H9 (cell line): ENCODE results near the gene C10orf71. TPM values are rescaled to one million over a fixed set of nuclear protein-coding genes. Genes with fewer than 3 reads are reported as not detected.

Experiments
- DNase-seq: peaks from one replicate; pipeline ENCODE4 v3.0.0-alpha.2; 2017
- H2AFZ ChIP-seq: one replicate; pipeline ENCODE4 v1.6.1; 2013; ENCODE audit warnings: mild to moderate bottlenecking, low read length, control low read depth, moderate library complexity
- H2AK5ac ChIP-seq: 2 replicates; pipeline ENCODE4 v1.6.1; 2013; ENCODE audit warnings: low read length, control low read depth, mixed read lengths; ENCODE audit not compliant: insufficient read length
- H2BK120ac ChIP-seq: one replicate; pipeline ENCODE4 v1.6.1; 2013; ENCODE audit warnings: low read depth, mild to moderate bottlenecking, low read length, control low read depth, inconsistent platforms; ENCODE audit not compliant: poor library complexity, severe bottlenecking
- H2BK12ac ChIP-seq: 2 replicates; pipeline ENCODE4 v1.6.1; 2013; ENCODE audit warnings: low read length, control low read depth, mixed read lengths, low read depth; ENCODE audit not compliant: insufficient read length
- H2BK15ac ChIP-seq: 2 replicates; pipeline ENCODE4 v1.6.1; 2013; ENCODE audit warnings: low read depth, low read length, control low read depth
- H2BK20ac ChIP-seq: one replicate; pipeline ENCODE4 v1.6.1; 2013; ENCODE audit warnings: low read depth, mild to moderate bottlenecking, low read length, control low read depth, inconsistent platforms; ENCODE audit not compliant: poor library complexity, severe bottlenecking
- H2BK5ac ChIP-seq: 2 replicates; pipeline ENCODE4 v1.6.1; 2013; ENCODE audit warnings: low read length, control low read depth, mixed read lengths; ENCODE audit not compliant: insufficient read length
- H3K14ac ChIP-seq: 2 replicates; pipeline ENCODE4 v1.6.1; 2013; ENCODE audit warnings: low read length, control low read depth; ENCODE audit not compliant: insufficient read depth
- H3K18ac ChIP-seq: 2 replicates; pipeline ENCODE4 v1.6.1; 2013; ENCODE audit warnings: low read depth, mild to moderate bottlenecking, mixed read lengths, low read length, control low read depth; ENCODE audit not compliant: insufficient read length
- H3K23ac ChIP-seq: 2 replicates; pipeline ENCODE4 v1.6.1; 2013; ENCODE audit warnings: low read length, control low read depth, mixed read lengths, low read depth; ENCODE audit not compliant: insufficient read length
- H3K23me2 ChIP-seq: 2 replicates; pipeline ENCODE4 v1.6.1; 2013; ENCODE audit warnings: low read depth, mild to moderate bottlenecking, mixed read lengths, low read length, control low read depth; ENCODE audit not compliant: insufficient read length, poor library complexity, severe bottlenecking
- H3K27ac ChIP-seq: 2 replicates; pipeline ENCODE4 v1.5.1; 2013; ENCODE audit warnings: low read length, control low read depth, mixed read lengths, low read depth; ENCODE audit not compliant: insufficient read length
- H3K27me3 ChIP-seq: 2 replicates; pipeline ENCODE4 v1.6.1; 2013; ENCODE audit warnings: low read length, control low read depth, inconsistent platforms; ENCODE audit not compliant: insufficient read depth
- H3K4ac ChIP-seq: 2 replicates; pipeline ENCODE4 v1.6.1; 2013; ENCODE audit warnings: low read depth, mild to moderate bottlenecking, control low read depth, inconsistent platforms, low read length, moderate library complexity
- H3K4me1 ChIP-seq: 2 replicates; pipeline ENCODE4 v1.6.1; 2013; ENCODE audit warnings: low read length, control low read depth, inconsistent platforms; ENCODE audit not compliant: insufficient read depth
- H3K4me2 ChIP-seq: 2 replicates; pipeline ENCODE4 v1.6.1; 2013; ENCODE audit warnings: low read length, control low read depth, mixed read lengths; ENCODE audit not compliant: insufficient read length, insufficient read depth
- H3K56ac ChIP-seq: 2 replicates; pipeline ENCODE4 v1.6.1; 2013; ENCODE audit warnings: low read depth, mild to moderate bottlenecking, mixed read lengths, low read length, control low read depth; ENCODE audit not compliant: insufficient read length
- H3K79me1 ChIP-seq: 2 replicates; pipeline ENCODE4 v1.6.1; 2013; ENCODE audit warnings: low read depth, mild to moderate bottlenecking, moderate library complexity, low read length, control low read depth, inconsistent platforms; ENCODE audit not compliant: insufficient read depth, poor library complexity, severe bottlenecking
- H3K79me2 ChIP-seq: 2 replicates; pipeline ENCODE4 v1.6.1; 2013; ENCODE audit warnings: low read length, control low read depth, inconsistent platforms; ENCODE audit not compliant: insufficient read depth
- H3K9ac ChIP-seq: 2 replicates; pipeline ENCODE4 v1.6.1; 2013; ENCODE audit warnings: low read length, control low read depth, mixed read lengths; ENCODE audit not compliant: insufficient read length; ENCODE audit errors: extremely low read depth
- H3K9me3 ChIP-seq: one replicate; pipeline ENCODE4 v1.6.1; 2013; ENCODE audit warnings: low read depth, low read length, inconsistent platforms; ENCODE audit not compliant: control insufficient read depth
- H3T11ph ChIP-seq: one replicate; pipeline ENCODE4 v1.6.1; 2013; ENCODE audit warnings: mild to moderate bottlenecking, low read length, control low read depth, inconsistent platforms
- H4K20me1 ChIP-seq: one replicate; pipeline ENCODE4 v1.6.1; 2013; ENCODE audit not compliant: control insufficient read depth, insufficient read length, insufficient read depth
- H4K5ac ChIP-seq: 2 replicates; pipeline ENCODE4 v1.6.1; 2013; ENCODE audit warnings: low read depth, mild to moderate bottlenecking, mixed read lengths, low read length, control low read depth; ENCODE audit not compliant: insufficient read length
- H4K8ac ChIP-seq: replicated peaks from 2 replicates; pipeline ENCODE4 v1.6.1; 2013; ENCODE audit warnings: low read length, control low read depth, mixed read lengths, low read depth; ENCODE audit not compliant: insufficient read length
- H4K91ac ChIP-seq: 2 replicates; pipeline ENCODE4 v1.6.1; 2013; ENCODE audit warnings: low read depth, mild to moderate bottlenecking, moderate library complexity, mixed read lengths, low read length, control low read depth; ENCODE audit not compliant: insufficient read length
- H3K27ac Mint-ChIP-seq, 3 experiments: 2 replicates in 2 of 3; 3 replicates in 1 of 3; pipeline ENCODE4 v1.8.0; 2020 to 2021; ENCODE audit warnings: mixed read lengths in 3 of 3, mild to moderate bottlenecking in 1 of 3, moderate library complexity in 1 of 3
- H3K27me3 Mint-ChIP-seq: 2 replicates; pipeline ENCODE4 v1.8.0; 2021; ENCODE audit warnings: low read depth, mild to moderate bottlenecking, moderate library complexity, mixed read lengths
- H3K36me3 Mint-ChIP-seq, 3 experiments: 2 replicates in 2 of 3; 3 replicates in 1 of 3; pipeline ENCODE4 v1.8.0; 2020 to 2021; ENCODE audit warnings: low read depth in 3 of 3, mixed read lengths in 3 of 3; ENCODE audit not compliant: insufficient read depth in 1 of 3
- H3K4me1 Mint-ChIP-seq, 2 experiments: 2 replicates each; pipeline ENCODE4 v1.8.0; 2020; ENCODE audit warnings: mixed read lengths in 2 of 2
- H3K4me3 Mint-ChIP-seq, 2 experiments: 2 replicates in 1 of 2; 3 replicates in 1 of 2; pipeline ENCODE4 v1.8.0; 2020 to 2021; ENCODE audit warnings: mild to moderate bottlenecking in 2 of 2, mixed read lengths in 2 of 2, moderate library complexity in 1 of 2
- H3K9me3 Mint-ChIP-seq, 2 experiments: 2 replicates in 1 of 2; 3 replicates in 1 of 2; pipeline ENCODE4 v1.8.0; 2020; ENCODE audit warnings: mild to moderate bottlenecking in 2 of 2, mixed read lengths in 2 of 2, moderate library complexity in 1 of 2
- CTCF ChIP-seq: fragments of 200-600 bp; sonication (generic); conservative IDR thresholded peaks from 3 replicates; pipeline ENCODE4 v1.8.0; 2021; ENCODE audit warnings: antibody characterized with exemption, mild to moderate bottlenecking
- WGBS: extraction: QIAGEN DNeasy Blood & Tissue Kit; methylation state at CpG from one replicate; pipeline ENCODE4 v1.1.7; 2013; ENCODE audit warnings: missing lambda C conversion rate, low lambda C conversion rate, mixed read lengths; ENCODE audit not compliant: insufficient read length; ENCODE audit errors: extremely low coverage; 5-methylcytosine and 5-hydroxymethylcytosine counted together
- total RNA-seq: library from RNA; stranded (reverse); gene quantifications from 2 replicates; pipeline ENCODE4 v1.2.1, GENCODE V29; 2021

Gene C10orf71
- total RNA-seq, 1 experiment from 2014 or later = not detected

GRCh38 chr10:49283491-49283890, 15.5 kb upstream of the C10orf71 start:
- Histone ChIP-seq H2BK12ac (no peak overlapping the region), H3K14ac (no peak overlapping the region), H3K56ac (no peak overlapping the region), H3K4ac (no peak overlapping the region), H3K9ac (no peak overlapping the region), H4K20me1 (no peaks in the 10 kb centered on the region), H4K5ac (no peak overlapping the region), H3K27ac (no peak overlapping the region), H2BK120ac (no peak overlapping the region), H4K91ac (no peak overlapping the region), H3K79me1 (no peaks in the 10 kb centered on the region), H2AFZ (no peak overlapping the region), H3K27me3 (no peaks in the 10 kb centered on the region), H4K8ac (no peak overlapping the region), H3K4me1 (no peaks in the 10 kb centered on the region), H2AK5ac (no peak overlapping the region), H3K4me2 (no peak overlapping the region), H3K9me3 (no peaks in the 10 kb centered on the region), H3K18ac (no peak overlapping the region), H2BK20ac (no peak overlapping the region), H3K79me2 (no peaks in the 10 kb centered on the region), H2BK15ac (no peak overlapping the region), H2BK5ac (no peak overlapping the region), H3K23ac (no peak overlapping the region), H3T11ph (no peak overlapping the region), H3K23me2 (no peaks in the 10 kb centered on the region)
- Mint-ChIP-seq H3K4me3 (no peak overlapping the region), H3K9me3 (no peaks in the 10 kb centered on the region), H3K27me3 (peaks cover under 1% of the 10 kb centered on the region), H3K4me1 (peaks cover 0 to 8% of the 10 kb centered on the region in 2 experiments; a peak in 1 of 4 replicates), H3K36me3 (no peaks in the 10 kb centered on the region), H3K27ac (no peak overlapping the region)
- WGBS = no CpG with 5 or more reads among the region's 6 CpGs
- no peak for DNase-seq
- no peak for TF ChIP-seq CTCF
